ENCODE measurements around the gene LMNTD1. TPM values are rescaled to one million over a fixed set of nuclear protein-coding genes. Genes with fewer than 3 reads are reported as not detected.
A peak's percentile ranks its signal among the peaks of the same experiment; 100 is the strongest.
"Not testable (repeated sequence)": the region's sequence is repeated elsewhere in the genome, so short reads cannot be mapped to it uniquely, and the experiment has no call there.

LMNTD1 gene
- total RNA-seq, 2 donors from 2014 or later: not detected

DNA sequence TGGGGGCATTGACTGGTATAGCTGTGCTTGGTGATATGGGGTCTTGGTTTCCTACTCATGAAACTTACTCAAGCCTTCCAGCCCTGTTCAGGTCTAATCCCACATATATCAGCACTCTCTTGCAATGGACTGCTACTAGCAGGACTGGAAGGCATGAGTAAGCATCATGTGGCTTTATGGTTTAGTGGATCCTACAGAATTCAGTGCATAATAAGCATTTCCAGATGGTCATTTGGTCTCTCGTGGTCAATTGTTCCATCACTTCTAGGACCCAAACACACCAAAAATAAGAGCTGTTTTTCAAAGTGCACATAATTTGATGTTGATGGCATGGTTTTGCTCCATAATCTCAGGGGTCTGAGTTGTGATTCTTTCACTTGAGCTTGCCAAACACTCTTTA lies 114.4 kb downstream of the LMNTD1 start:
- intact Hi-C loops (cut with DNase I, micrococcal nuclease): loop anchor here (5.0 to 10.0 kb wide), 2 partner anchors 589 to 596 kb away; no protein-coding TSS in a partner anchor
- no peak for DNase-seq
- no peak for ATAC-seq

DNA sequence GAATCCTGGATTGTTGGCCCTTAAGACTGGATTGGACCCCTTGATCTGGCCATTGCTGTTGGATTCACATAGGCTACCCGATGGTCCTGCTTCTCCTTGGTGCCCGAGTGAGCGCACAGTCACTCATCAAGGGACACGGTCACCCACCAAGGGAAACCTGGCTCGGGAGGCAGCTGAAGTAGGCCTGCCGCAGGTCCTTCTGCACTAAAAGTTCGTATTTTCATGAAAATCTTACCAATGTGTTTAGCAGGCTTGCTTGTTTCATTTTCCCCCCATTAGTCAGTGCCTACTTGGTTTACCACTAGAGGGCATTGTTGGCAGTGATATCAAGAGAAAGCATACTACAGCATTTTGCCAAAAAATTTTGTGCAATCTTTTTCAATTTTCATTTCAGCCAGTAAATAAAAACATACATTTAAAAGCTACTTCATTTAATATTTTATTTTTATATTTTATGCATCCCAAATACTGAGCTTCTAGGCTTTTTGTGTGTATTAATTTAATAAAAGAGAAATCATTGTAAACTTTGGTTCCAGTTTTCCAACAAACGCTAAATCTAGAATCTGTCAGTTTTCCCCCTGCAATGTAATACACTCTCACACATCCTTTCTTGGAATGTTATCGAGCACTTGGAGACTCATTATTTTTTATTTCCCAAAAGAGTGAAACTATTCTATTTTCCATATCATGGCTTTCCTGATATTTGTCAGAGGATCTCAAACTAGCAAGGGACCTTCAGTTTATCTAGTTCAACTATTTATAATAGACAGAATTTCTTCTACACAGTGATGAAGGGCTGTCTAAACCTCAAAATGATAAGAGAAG lies 116.7 kb downstream of the LMNTD1 start:
- intact Hi-C loops (cut with DNase I, micrococcal nuclease): loop anchor here (5.0 to 10.0 kb wide), 2 partner anchors 591 to 598 kb away; no protein-coding TSS in a partner anchor
- peak; percentile 55 for ATAC-seq

DNA sequence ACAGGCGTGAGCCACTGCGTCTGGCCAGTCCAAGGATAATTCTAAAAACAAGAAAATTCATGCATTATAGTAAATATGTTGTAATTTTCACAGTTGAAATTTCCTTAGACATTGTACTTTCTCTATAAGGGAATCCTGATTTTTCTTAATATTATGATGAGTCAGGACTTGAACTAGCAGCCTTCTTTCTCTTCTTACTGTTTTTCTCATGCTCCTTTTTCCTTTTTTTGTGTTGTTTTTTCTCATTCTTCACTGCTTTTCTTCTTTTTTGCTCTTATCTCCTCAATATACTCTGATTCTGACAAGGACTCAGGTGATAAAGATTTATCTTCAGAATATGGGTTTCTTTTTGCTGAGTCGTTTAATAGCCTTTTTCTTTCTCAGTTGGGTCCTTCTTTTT lies 117.7 kb downstream of the LMNTD1 start:
- intact Hi-C loops (cut with DNase I, micrococcal nuclease): loop anchor here (5.0 to 10.0 kb wide), 2 partner anchors 592 to 599 kb away; no protein-coding TSS in a partner anchor

More for the DNA sequence above, 116.7 kb downstream of the LMNTD1 start:
- no peak for DNase-seq

DNA sequence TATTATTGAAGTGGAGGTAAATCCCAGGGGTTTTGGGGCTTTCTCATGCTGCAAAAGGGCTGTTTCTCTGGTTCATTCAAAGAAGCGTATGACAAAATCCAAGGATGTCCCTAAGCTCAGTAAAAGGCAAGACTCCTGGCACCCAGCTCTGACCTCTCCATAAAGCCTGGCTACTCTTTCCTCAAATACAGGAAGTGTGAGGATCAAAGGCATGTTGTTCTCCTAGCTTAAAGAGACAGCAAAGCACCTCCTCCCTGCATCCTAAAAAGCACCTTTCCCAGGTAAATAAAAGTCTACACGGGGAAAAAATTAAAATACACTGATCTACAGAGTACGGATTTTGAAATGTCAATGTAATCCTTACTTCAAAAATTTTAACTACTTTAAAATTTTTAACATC lies 118.6 kb downstream of the LMNTD1 start:
- DNase-seq (no peak), ATAC-seq (peak; percentile 90)
- intact Hi-C loops (cut with DNase I, micrococcal nuclease): loop anchor here in 1 of 2 donors (10.0 kb wide), 1 partner anchor 600 kb away; no protein-coding TSS in a partner anchor

More for the DNA sequence above, 117.7 kb downstream of the LMNTD1 start:
- ATAC-seq: no peak
- no peak for DNase-seq

DNA sequence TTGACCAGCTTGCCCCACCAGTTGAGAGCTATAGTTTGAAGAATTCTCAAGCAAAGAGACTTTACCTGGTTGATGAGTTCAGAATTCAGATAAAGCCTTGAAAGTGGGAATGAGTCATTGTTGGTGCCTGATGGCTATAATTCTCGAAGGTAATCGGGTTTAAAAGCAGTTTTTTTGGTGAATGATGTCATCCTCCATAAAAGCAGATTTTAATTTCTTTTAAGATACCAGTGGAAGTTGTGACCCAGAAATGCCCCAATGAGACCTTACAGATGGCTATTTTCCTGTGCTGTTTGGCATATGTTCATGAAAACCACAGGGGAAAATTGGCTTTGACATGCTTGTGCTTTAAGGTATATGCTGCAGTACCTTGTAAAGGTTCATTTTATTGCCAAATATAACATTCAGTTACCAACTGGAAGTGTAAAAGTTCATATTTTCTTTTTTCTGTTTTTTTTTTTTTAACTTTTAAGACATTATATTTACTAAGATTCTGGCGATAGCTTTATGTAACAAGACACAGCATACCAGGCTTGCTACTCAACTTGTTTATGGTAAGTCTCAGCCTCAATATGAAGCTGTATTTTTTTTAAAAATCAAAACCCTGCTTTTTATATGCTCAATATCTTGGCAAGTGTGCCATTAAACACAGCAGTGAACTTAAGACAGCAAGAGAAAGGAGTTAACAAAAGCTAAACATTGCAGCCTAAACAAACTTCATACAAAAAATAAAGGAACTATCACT lies 119.3 kb downstream of the LMNTD1 start:
- intact Hi-C loops (cut with DNase I, micrococcal nuclease): loop anchor here in 1 of 2 donors (10.0 kb wide), 1 partner anchor 601 kb away; no protein-coding TSS in a partner anchor
- DNase-seq: no peak
- peak; percentile 60 for ATAC-seq

DNA sequence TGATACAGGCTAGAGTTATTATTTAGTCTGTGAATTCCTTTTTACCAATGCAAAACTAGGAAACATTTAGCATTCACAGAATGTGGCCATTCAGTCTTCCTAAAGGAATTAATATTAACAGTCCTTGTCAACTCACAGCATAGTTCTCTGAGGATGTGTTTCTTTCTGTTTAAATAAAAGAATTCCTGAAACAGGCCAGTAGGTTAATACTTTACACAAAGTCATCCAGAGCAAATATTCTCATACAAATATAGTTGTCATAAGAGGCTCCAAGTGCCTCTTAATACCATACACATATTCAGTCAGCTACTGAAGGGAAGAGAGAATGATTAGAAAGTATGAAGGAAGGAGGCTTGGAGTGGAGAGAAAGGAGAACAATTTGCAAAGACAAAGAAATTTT lies 120.1 kb downstream of the LMNTD1 start:
- no peak for DNase-seq
- intact Hi-C loops (cut with DNase I, micrococcal nuclease): loop anchor here in 1 of 2 donors (10.0 kb wide), 1 partner anchor 602 kb away; no protein-coding TSS in a partner anchor
- ATAC-seq: no peak

DNA sequence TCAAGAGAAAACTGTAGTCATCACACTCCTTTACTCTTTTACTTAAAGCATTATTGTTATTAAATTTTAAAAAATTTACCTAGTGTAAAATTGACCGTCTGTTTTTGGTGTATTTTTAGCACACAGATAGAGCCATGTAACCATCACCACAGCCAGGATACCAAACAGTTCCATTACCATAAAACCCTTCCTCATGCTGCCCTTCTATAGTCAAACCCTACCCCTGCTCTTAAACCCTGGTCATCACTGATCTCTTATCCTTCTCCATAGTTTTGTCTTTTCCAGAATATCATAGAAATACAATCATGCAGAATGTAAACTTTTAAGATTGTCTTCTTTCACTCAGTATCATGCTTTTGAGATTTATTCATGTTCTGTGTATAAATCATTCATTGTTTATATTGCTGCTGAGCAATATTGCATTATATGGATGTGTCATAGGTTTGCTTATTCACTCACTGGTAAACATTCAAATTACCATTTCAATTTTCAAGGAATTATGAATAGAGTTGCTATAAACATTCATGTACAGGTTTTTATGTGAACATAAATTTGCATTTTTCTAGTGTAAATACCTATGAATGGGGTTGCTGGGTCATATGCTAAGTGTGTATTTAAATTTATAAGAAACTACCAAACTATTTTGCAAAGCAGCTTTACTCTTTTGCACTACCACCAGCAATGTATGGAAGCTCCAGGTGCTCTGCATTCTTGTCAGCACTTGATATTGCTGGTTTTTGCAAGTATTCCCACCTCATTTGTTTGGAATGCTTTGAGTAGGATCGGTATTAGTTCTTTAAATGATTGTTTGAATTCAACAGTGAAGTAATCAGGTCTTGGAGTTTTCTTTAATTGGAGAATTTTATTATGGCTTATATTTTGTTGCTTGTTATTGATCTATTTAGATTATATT lies 125.5 kb downstream of the LMNTD1 start:
- DNase-seq: no peak
- intact Hi-C loops (cut with DNase I, micrococcal nuclease): no loop called here
- ATAC-seq: peak; percentile 51

DNA sequence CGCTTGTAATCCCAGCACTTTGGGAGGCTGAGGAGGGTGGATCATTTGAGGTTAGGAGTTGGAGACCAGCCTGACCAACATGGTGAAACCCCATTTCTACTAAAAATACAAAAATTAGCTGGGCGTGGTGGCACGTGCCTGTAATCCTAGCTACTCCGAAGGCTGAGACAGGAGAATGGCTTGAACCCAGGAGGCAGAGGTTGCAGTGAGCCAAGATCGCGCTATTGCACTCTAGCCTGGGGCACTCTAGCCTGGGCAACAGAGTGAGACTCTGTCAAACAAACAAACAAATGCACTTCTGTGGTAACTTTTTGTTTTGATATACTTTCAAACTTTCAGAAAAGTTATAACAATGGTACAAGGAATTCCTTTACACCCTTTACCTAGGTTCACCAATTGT lies 126.3 kb downstream of the LMNTD1 start:
- DNase-seq; intact Hi-C loops (cut with DNase I, micrococcal nuclease); ATAC-seq: not testable (repeated sequence)
